ENCODE measurements around the gene OPN1MW3.
"Not testable (repeated sequence)": the region's sequence is repeated elsewhere in the genome, so short reads cannot be mapped to it uniquely, and the experiment has no call there.

- not testable (repeated sequence) for TF ChIP-seq L3MBTL2 (conservative IDR thresholded peaks at IDR 0.05); FOXA1 (IDR thresholded peaks at IDR 0.05); ARNT (IDR thresholded peaks at IDR 0.05); SP1 (IDR thresholded peaks at IDR 0.05); TARDBP (IDR thresholded peaks at IDR 0.05); BHLHE40 (IDR thresholded peaks at IDR 0.05; ENCODE audit: borderline replicate concordance)
These were observed 27.3 kb downstream of the OPN1MW3 start for GRCh38 chrX:154284489-154285338.

Data from HEK293T (cell line).